Astrocyte (in vitro differentiated cells and primary cell): ENCODE data around the gene BACH2. TPM values are rescaled to one million over a fixed set of nuclear protein-coding genes. Genes with fewer than 3 reads are reported as not detected.

ENCODE experiments used
- DNase-seq: peaks from one replicate; pipeline ENCODE4 v3.0.0-alpha.2; 2010; ENCODE audit warnings: low read depth
- FAIRE-seq: peaks from 2 replicates; lab custom pipeline; 2011; peaks lifted over from hg19 to GRCh38; lab: Jason Lieb, UNC
- H2AFZ ChIP-seq: 2 replicates; pipeline ENCODE4 v1.6.0; 2012; ENCODE audit warnings: low read depth, low read length, inconsistent platforms
- H3K27ac ChIP-seq: 2 replicates; pipeline ENCODE4 v1.5.1; 2011; ENCODE audit warnings: low read depth, low read length, inconsistent platforms
- H3K27me3 ChIP-seq: 2 replicates; pipeline ENCODE4 v1.6.0; 2011; ENCODE audit warnings: low read length, inconsistent platforms; ENCODE audit not compliant: insufficient read depth
- H3K36me3 ChIP-seq: 2 replicates; pipeline ENCODE4 v1.5.1; 2011; ENCODE audit warnings: low read length, inconsistent platforms; ENCODE audit not compliant: insufficient read depth
- H3K4me1 ChIP-seq: 2 replicates; pipeline ENCODE4 v1.5.1; 2011; ENCODE audit warnings: low read length, inconsistent platforms; ENCODE audit not compliant: insufficient read depth
- H3K4me2 ChIP-seq: 2 replicates; pipeline ENCODE4 v1.6.0; 2012; ENCODE audit warnings: low read length, inconsistent platforms
- H3K4me3 ChIP-seq: 2 replicates; pipeline ENCODE4 v1.5.1; 2011; ENCODE audit warnings: low read depth, mild to moderate bottlenecking, low read length, inconsistent platforms; ENCODE audit not compliant: insufficient read depth
- H3K79me2 ChIP-seq: 2 replicates; pipeline ENCODE4 v1.6.0; 2012; ENCODE audit warnings: mild to moderate bottlenecking, low read length, inconsistent platforms; ENCODE audit not compliant: insufficient read depth
- H3K9ac ChIP-seq: 2 replicates; pipeline ENCODE4 v1.6.0; 2012; ENCODE audit warnings: mild to moderate bottlenecking, low read length, inconsistent platforms
- H3K9me3 ChIP-seq: 2 replicates; pipeline ENCODE4 v1.5.1; 2012; ENCODE audit warnings: low read depth, mild to moderate bottlenecking, low read length, inconsistent platforms; ENCODE audit not compliant: insufficient read depth
- H4K20me1 ChIP-seq: 2 replicates; pipeline ENCODE4 v1.6.0; 2012; ENCODE audit warnings: low read length, inconsistent platforms; ENCODE audit not compliant: insufficient read depth
- H3K27ac Mint-ChIP-seq: one replicate; pipeline ENCODE4 v1.8.0; 2021; ENCODE audit warnings: mild to moderate bottlenecking, mixed read lengths; ENCODE audit not compliant: unreplicated experiment
- H3K27me3 Mint-ChIP-seq: one replicate; pipeline ENCODE4 v1.8.0; 2021; ENCODE audit warnings: low read depth, mixed read lengths; ENCODE audit not compliant: unreplicated experiment
- H3K36me3 Mint-ChIP-seq: one replicate; pipeline ENCODE4 v1.8.0; 2021; ENCODE audit warnings: low read depth, mixed read lengths; ENCODE audit not compliant: unreplicated experiment
- H3K4me1 Mint-ChIP-seq: one replicate; pipeline ENCODE4 v1.8.0; 2021; ENCODE audit warnings: low read depth, mixed read lengths; ENCODE audit not compliant: unreplicated experiment
- H3K4me3 Mint-ChIP-seq: one replicate; pipeline ENCODE4 v1.8.0; 2021; ENCODE audit warnings: mild to moderate bottlenecking, moderate library complexity, mixed read lengths; ENCODE audit not compliant: unreplicated experiment
- H3K9me3 Mint-ChIP-seq: one replicate; pipeline ENCODE4 v1.8.0; 2021; ENCODE audit warnings: mild to moderate bottlenecking, mixed read lengths; ENCODE audit not compliant: unreplicated experiment
- CTCF ChIP-seq: IDR thresholded peaks from 2 replicates; pipeline ENCODE4 v1.5.1; 2011; ENCODE audit warnings: low read depth, mild to moderate bottlenecking, inconsistent platforms, low read length, moderate library complexity; ENCODE audit not compliant: insufficient read depth
- EZH2 ChIP-seq: IDR thresholded peaks from 2 replicates; pipeline ENCODE4 v1.6.1; 2012; ENCODE audit warnings: mild to moderate bottlenecking, low read length, inconsistent platforms; ENCODE audit not compliant: insufficient read depth
- total RNA-seq: library from RNA; stranded (reverse); gene quantifications from 2 replicates; pipeline ENCODE4 v1.2.1, GENCODE V29; 2021

BACH2 gene
- total RNA-seq, 1 donor from 2014 or later, result 17.5 TPM

DNA sequence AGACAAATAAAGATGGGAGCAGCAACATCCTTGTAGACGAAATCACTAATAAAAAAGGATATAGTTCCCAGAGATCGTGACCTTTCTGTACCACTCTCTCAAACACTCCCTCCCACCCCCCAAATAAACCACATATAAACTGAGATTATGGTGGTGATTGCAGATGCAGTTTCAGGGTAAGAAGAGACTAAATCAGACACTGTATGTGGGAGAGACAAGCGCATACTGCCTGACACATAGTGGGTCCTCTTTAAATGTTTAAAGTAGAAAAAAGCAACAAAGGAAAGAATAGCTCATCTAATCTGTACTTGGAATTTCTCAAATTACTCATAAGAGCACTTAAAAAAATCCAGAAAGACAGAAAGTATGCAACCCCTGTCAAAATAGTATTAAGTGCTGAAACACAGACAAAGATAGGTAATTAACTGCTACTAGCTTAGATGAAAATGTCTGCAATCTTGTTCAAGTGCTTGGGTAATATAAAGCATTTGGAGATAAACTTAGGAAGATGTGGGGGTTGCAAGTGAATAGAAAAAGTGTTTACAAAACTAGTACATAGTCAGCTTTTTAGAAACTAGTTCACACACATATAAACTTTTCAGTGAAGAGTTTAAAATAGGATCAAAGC, 151.6 kb downstream of the BACH2 start:
- Histone ChIP-seq H3K4me1 (no peaks in the 10 kb centered on the region), H4K20me1 (no peaks in the 10 kb centered on the region), H3K27me3 (no peaks in the 10 kb centered on the region), H3K79me2 (no peaks in the 10 kb centered on the region), H3K4me2 (no peak overlapping the region), H2AFZ (no peak overlapping the region), H3K27ac (no peak overlapping the region), H3K9ac (no peak overlapping the region), H3K4me3 (no peak overlapping the region), H3K36me3 (no peaks in the 10 kb centered on the region), H3K9me3 (no peaks in the 10 kb centered on the region)
- Mint-ChIP-seq H3K36me3 (no peaks in the 10 kb centered on the region), H3K27ac (no peak overlapping the region), H3K27me3 (no peaks in the 10 kb centered on the region), H3K4me1 (peaks cover 7% of the 10 kb centered on the region), H3K9me3 (no peaks in the 10 kb centered on the region), H3K4me3 (no peak overlapping the region)
- FAIRE-seq, result no peak
- DNase-seq, result peak; percentile 43
- TF ChIP-seq CTCF (no peak), EZH2 (no peak)

GRCh38 chr6:90144396-90144795, 152.2 kb downstream of the BACH2 start:
- H3K36me3 Mint-ChIP-seq, result no peaks in the 10 kb centered on the region
- Histone ChIP-seq H3K9ac (no peak overlapping the region), H3K4me3 (no peak overlapping the region), H3K27ac (no peak overlapping the region), H3K4me2 (no peak overlapping the region), H3K36me3 (no peaks in the 10 kb centered on the region), H2AFZ (no peak overlapping the region), H3K4me1 (no peaks in the 10 kb centered on the region), H4K20me1 (no peaks in the 10 kb centered on the region), H3K9me3 (no peaks in the 10 kb centered on the region), H3K27me3 (no peaks in the 10 kb centered on the region), H3K79me2 (no peaks in the 10 kb centered on the region)
- FAIRE-seq (no peak), DNase-seq (no peak)
- TF ChIP-seq CTCF, result no peak
- TF ChIP-seq EZH2, result no peak
- no peak overlapping the region for H3K27ac Mint-ChIP-seq
- H3K4me3 Mint-ChIP-seq, result no peak overlapping the region
- no peaks in the 10 kb centered on the region for H3K27me3 Mint-ChIP-seq
- H3K4me1 Mint-ChIP-seq, result peaks cover 7% of the 10 kb centered on the region
- no peaks in the 10 kb centered on the region for H3K9me3 Mint-ChIP-seq

DNA sequence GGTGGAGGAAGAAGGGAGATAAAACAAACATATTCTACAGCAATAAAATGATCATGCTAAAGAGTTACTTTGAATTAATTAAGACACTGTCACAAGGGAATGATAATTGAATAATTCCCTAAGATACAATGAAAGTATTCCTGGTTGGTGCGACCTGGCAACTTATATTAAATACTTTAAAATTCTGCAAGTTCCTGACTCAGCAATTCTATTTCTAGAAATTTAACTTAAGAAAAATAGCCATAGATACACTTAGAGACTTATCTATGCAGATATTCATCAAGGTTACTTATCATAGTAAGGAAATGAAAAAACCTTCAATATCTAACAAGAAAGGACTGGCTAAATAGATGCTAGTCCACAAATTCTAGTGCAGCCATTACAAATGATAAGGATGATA, 156.0 kb downstream of the BACH2 start:
- Histone ChIP-seq H4K20me1 (no peaks in the 10 kb centered on the region), H3K9me3 (no peaks in the 10 kb centered on the region), H3K4me2 (no peak overlapping the region), H3K27me3 (no peaks in the 10 kb centered on the region), H3K27ac (no peak overlapping the region), H3K79me2 (no peaks in the 10 kb centered on the region), H3K9ac (no peak overlapping the region), H3K4me3 (no peak overlapping the region), H3K4me1 (peaks cover 24% of the 10 kb centered on the region), H3K36me3 (no peaks in the 10 kb centered on the region), H2AFZ (no peak overlapping the region)
- Mint-ChIP-seq H3K36me3 (no peaks in the 10 kb centered on the region), H3K4me1 (peaks cover 29% of the 10 kb centered on the region), H3K27me3 (no peaks in the 10 kb centered on the region), H3K27ac (no peak overlapping the region), H3K4me3 (no peak overlapping the region), H3K9me3 (no peaks in the 10 kb centered on the region)
- FAIRE-seq (no peak), DNase-seq (no peak)
- no peak for TF ChIP-seq CTCF
- TF ChIP-seq EZH2, result no peak
